ENCODE measurements around the gene SORCS2. TPM values are rescaled to one million over a fixed set of nuclear protein-coding genes. Genes with fewer than 3 reads are reported as not detected.
"Not testable (repeated sequence)": the region's sequence is repeated elsewhere in the genome, so short reads cannot be mapped to it uniquely, and the experiment has no call there.

The SORCS2 gene
- total RNA-seq, 1 donor from 2014 or later = 9.6 TPM

DNA sequence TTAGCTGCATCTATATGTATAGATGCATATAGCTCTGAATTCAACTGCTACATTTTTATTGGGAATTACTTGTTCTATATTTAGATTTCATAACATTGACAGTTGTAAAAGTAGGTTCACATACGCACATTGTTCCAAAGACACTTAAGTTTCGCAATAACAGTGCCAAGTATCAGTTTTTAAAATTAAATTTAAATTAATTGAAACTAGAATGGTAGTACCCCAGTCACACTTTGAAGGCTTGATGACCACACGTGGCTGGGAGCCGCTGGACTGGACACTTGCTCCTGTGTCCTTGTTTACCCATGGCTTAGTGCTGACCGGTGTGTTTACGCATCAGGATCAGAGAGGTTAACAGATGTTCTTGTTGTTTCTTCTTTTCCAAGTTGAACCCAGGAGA lies 383.1 kb downstream of the SORCS2 start:
- no peak for DNase-seq (ENCODE audit: low spot score)

DNA sequence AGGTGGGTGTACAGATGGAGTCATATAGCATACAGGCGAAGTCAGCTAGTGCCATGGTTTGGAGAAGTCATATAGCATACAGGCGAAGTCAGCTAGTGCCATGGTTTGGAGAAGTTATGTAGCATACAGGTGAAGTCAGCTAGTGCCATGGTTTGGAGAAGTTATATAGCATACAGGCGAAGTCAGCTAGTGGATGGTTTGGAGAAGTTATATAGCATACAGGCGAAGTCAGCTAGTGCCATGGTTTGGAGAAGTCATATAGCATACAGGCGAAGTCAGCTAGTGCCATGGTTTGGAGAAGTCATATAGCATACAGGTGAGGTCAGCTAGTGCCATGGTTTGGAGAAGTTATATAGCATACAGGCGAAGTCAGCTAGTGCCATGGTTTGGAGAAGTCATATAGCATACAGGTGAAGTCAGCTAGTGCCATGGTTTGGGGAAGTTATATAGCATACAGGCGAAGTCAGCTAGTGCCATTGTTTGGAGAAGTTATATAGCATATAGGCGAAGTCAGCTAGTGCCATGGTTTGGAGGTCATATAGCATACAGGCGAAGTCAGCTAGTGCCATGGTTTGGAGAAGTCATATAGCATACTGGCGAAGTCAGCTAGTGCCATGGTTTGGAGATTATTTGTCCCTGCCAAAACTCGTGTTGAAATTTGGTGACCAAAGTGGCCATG lies 385.2 kb downstream of the SORCS2 start:
- DNase-seq (ENCODE audit: low spot score) = not testable (repeated sequence)

DNA sequence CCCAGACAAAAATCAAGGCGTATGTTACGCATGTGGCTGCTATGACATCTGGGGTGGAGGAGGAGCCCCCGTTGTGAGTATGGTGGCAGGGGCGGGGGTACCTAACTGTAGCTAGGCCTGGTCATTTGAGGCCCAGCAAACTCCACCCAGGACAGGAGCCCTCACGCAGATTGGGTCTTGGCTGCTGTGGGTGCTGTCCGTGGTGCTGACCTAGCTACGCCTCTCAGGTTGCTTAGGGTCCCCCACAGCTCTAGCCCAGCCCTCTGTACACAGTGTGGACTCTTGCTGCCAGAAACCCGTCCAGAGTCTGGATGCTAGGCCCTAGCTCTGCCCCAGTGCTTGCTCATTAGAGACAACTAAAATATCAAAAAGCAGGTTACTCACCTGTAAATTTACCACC lies 389.1 kb downstream of the SORCS2 start:
- peak; percentile 43 for DNase-seq (ENCODE audit: low spot score)

DNA sequence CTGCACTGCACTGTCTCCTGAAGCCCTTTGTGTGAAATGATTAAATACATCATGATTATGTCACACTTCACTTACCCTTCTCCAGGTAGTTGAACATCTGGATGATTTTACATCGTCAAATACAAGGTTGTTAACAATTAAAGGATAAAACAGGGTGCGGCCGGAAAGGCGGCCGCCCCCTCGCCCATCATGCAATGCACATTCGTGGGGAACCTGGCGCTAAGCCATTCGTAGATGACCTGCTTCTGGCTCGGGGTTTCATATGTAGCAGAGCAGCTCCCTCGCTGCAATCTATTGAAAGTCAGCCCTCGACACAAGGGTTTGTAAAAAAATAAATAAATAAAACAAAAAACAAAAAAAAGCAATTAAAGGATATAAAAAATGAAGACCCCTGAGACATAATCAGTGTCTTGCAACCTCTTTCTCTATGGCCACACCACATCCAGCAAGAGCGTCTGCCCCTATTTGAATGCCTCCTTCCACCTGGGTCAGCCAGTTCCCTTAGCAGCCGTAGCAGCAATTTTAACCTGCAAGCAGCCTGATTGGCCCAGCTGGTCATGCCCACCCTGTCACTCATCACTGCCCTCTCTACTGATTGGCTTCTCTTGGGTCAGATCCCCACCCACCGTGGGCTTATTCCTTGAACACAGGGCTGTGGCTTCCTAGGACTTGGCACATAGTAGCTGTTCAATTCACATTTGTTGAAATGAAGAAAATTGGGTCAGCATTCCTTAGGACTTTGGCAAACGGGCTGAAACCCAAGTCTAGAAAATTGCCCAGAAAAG lies 390.2 kb downstream of the SORCS2 start:
- DNase-seq (ENCODE audit: low spot score) = no peak

DNA sequence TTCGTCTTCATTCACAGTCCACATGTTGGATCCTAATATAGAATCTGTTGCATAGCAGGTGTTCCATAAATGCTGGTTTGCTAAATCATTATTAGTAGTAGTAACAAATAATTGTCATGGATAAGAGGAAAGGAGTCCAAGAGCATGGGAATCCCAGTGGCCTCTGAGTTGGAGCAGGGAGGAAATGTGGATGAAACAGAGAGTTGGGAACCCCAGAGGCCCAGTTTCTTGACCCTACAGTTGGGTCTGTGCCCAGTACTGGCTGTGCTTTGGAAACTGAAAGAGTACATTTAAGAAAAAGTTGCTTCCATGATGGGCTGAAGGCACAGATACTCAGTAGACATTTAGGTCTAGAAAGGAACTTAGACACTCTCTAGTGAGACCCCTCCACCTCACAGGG lies 391.8 kb downstream of the SORCS2 start:
- no peak for DNase-seq (ENCODE audit: low spot score)

DNA sequence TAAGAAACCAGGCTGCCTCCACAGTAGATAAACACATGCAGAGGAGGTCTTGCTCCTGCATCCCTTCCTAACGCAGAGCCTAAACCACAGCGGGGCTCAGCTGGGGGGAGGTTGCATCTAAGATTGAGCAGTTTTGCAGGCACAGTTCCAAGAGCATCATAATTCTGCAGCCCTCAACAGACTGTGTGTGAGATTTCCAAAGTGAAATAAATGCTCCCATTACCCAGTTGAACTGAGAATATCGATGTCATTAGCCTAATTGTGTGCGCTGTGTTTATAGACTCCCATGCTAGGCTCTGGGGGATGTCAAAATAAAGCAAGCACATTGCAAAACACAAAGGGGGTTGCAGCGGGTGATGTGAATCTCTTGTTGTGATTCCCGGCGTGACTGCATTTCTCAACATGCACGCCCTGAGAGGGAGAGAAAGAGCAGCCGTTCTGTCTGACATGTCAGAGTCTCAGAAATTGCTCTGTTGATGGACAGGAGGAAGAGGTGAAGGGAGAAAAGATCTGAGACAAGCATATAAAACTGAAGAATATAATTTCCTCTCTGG lies 392.3 kb downstream of the SORCS2 start:
- DNase-seq (ENCODE audit: low spot score) = no peak

DNA sequence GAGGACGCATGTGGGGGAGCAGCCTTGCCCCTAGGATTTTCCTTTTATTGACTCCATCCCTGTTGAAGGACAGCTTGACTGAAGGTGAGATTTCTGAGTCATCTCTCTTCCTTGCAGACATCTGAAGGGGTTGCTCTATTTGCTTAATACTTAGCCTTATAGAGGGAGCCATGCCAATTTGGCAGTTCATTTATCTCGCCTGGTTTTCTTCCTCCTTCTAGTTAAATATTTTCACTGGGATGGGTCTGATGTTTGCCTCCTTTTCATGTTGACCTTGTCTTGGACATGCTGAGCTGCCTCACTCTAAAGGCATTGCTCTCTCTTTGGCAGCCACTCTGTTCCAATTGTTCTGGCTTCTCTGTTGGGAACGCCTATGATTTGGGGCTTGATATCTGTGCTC lies 393.4 kb downstream of the SORCS2 start:
- DNase-seq (ENCODE audit: low spot score) = peak; percentile 36

DNA sequence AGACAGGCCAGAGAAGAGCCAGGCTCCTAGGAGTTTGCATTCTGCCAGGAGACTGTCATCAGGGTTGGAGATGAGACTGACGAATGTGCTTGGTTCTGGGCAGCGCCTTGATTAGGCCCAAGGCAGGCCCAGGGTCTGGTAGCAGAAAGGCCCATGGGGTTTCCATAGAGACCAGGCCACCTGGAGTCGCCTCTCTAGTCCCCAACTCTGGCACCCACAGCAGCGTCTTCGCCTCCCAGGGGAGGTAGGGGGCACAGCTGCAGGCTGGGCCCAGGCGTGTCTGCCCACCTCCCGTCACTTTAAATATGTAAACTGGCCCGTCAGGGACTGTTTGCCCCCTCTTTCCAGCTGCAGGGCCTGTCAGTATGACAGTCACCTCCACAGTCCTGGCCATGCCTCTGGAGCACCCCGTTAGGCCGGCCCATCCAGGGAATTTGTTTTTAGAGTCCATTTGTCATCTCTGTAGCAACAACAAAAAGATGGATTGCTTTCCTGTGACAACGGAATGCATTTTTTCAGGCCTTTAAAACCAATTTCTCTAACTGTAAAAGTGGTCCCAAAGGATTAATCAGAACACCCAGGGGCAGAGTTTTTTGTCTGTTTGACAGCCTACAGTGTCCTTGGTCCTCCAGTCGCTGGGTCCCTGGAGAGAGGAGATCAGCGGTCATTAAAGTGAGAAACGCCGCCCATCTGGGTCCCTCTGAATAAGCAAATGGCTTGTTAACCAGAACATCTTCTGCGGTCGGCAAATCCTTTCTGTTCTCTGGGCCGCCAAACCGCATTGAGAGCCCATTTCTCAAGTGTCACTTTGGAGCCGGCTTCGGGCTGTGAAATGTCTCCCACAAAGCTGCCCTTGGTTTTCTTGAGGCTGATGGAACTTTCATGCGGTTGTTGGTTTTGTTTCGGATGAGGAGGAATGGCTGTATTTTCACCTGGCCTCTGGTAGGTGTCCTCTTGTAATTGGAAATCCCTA lies 395.4 kb downstream of the SORCS2 start:
- peak; percentile 10 for DNase-seq (ENCODE audit: low spot score)

DNA sequence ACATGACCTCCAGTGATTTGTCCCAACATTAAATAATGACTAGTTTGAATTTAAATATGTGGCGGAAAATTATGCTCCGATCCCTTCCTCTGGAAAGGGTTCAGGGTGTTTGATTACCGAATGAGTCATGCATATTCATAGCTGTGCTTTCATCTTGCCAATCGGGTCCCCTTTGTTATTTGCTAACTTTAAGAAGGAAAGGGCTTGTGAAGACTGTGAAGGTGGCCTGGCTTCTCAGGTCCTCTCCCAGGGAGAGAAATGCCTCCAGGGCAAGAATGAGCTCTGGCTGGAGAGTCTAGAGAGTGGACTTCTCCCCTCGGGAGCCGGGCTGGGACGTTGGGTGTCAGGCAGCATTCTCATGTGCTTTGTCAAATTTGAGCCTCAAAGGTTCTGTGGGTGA lies 397.9 kb downstream of the SORCS2 start:
- DNase-seq (ENCODE audit: low spot score) = no peak

DNA sequence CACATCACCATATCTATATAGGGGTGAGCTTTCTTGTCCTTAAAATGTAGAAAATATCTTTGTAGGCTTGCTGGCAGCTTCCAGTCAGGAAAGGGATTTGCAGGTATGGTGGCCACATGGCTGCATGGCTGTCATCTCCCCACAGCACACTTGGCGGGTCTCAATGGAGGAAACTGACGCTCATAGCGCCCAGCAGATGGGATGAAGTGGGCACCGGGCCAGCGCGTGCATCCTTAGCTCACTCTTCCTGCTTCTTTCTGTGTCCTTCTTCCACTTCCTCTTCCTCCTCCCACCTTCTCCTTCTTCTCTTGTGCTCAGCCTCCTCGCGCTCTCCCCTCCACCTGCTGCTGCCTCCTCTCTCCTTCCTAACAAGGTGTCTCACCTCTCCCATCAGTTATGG lies 398.6 kb downstream of the SORCS2 start:
- no peak for DNase-seq (ENCODE audit: low spot score)

DNA sequence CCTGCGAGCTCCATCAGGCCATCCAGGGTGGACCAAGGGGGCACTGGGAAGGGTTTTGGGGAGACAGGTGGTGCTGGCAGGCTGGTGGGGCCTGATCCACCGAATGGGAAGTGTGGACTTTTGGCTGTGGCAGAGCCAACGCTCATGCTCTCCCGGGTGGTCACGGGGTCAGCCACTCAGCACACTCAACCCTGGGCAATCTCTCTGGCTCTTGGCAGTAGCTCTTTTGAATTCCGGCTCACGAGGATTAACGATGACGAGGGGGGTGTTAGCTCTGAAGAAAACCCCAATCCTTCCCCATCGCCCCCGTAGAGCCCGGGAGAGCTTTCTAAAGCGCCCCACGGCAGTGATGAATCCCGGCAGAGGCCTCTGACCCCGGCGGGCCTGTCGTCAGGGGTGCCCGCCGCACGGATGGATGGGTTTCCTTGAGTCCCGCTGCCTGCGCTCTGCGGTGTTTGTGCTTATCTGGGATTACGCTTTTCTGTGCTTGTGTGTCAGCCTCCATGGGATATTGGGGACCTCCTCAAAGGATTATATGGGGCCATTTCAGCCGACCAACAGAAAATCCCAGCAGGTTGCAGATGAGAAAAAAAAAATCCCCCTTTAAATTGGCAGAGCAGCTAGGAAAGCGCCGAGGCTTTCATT lies 399.2 kb downstream of the SORCS2 start:
- no peak for DNase-seq (ENCODE audit: low spot score)

DNA sequence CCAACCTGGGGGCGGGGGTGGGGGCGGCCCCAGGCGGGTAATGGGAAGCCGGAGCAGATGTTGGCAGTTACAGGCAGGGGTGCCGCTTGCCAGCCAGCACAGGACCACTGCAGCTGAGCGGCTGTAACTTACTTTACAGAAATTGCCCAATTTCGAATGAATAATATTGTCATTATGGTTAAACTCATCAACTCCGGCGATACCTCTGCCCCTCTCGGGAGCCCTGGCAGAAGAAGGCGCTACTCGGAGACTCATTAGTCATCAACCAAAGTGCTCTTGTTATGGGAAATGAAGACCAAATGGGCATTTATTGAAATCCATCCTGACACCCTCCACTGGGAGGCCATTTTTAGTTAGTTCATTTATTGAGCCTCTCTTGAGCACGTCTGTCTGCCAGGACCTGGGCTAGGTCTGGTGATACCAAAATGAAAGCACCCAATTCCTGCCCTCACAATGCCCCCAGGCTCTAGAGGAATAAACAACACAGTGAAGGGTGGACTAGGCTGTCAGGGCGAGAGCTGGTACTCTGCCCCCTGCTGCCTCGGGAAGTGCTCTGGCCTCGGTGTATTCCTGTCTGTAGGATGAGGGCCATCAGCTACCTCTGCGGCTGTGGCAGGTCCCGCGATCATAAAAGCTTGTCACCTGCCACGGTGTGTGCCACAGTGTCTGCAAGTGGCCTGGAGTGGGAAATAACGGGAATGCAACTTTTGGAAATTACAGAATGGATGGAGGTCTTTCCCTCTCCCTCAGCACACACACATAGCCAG lies 401.5 kb downstream of the SORCS2 start:
- DNase-seq (ENCODE audit: low spot score) = no peak

DNA sequence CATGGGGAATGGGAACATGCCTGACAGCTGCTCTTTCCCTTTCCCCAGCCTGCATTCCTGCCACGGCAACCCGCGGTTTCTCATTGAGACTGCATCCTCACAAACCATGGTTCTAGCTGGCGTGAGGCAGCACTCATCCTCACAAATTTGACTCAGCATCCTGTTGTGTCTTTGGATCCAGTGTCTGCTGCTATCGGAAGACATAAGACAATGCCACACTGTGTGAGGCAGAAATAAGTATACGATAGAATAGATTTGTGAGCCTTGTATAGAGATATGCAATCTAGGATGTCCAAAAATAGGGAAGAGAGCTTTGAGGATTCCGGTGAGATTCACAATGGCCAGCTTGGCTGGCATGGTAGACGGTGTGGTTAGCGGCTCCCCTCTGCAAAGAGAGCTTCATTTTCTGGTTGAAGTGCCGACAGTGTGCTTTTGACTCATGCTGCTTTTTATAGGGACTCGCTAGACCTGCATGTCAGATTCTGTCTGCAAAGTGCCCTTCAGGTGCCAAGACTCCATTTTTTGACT lies 403.7 kb downstream of the SORCS2 start:
- DNase-seq (ENCODE audit: low spot score) = no peak

DNA sequence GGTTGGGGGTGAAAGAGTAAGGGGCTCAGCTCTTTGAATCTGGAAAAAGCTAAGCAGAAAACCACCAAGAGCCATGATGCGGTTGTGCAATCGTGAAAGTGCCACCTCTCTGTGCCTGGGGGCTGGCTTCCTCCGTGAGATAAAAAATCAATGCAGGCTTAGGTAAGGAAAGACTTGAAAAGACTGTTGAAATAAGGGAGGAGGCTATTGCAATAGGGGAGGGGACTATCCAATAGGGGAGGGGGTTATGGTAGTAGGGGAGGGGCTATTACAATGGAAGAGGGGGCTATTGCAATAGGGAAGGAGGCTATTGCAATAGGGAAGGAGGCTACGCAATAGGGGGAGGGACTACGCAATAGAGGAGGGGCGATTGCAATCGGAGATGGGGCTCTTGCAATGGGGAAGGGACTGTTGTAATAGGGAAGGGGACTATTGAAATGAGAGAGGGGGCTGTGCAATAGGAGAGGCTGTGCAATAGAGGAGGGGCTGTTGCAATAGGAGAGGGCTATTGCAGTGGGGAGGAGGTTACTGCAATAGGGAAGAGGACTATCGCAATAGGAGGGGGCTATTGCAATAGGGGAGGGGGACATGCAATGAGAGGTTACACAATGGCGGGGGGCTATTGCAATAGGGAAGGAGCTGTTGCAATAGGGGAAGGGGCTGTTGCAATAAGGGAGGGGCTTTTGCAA lies 404.7 kb downstream of the SORCS2 start:
- no peak for DNase-seq (ENCODE audit: low spot score)

DNA sequence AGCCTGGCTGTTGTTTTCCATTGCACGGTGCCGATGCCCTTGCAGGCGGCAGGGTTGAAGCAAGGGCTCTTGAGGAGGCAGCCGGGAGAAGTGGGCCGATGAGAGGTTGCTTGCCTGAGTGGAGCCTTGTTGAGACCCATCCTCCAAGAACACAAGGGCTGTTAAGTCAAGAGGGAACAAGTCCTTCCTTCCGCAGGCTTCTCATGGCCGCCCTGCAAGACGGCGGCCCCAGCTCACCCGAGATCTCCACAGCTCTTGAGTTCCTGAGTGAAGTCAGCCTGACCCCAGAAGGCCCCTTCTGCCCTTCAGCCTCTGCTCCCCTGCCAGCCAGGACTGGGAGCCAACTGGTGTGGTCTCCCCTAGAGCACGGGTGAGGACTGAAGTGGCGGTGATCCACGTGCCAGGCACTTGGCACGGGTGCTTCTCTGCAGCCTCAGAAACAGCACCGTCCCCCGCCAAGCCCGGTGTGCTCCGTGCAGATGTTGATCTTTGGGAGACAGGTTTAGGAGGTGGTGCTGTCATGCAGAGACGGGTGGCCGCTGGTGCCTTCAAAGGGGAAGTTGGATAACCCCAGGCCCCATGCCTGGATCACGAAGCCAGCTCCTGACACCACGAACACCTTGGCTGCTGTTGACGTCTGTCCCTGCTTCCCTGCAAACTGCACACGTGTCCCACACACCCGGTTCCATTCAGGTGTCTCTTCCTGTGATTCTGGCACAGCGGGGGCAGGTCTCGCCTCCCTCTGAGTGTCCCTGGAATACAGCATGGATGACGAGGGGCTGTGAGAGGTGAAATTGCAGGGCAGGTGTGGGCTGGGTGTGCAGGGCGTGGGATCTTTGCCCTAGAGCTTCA lies 406.8 kb downstream of the SORCS2 start:
- DNase-seq (ENCODE audit: low spot score) = no peak

DNA sequence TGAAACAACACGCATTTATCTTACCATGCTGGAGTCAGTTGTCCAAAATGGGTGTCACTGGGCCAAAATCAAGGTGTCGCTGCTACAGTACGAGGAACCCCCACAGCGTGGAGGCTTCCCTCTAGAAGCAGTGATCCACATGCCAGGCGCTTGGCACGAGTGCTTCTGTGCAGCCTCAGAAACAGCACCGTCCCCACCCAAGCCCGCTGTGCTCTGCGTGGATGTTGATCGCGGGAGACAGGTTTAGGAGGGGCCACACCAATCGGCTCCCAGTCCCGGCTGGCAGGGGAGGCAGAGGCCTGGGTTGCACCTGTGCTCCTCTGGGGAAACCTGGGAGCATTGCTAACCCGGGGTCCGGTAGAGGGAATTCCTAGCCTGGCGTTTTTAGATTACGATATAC lies 407.9 kb downstream of the SORCS2 start:
- DNase-seq (ENCODE audit: low spot score) = no peak

DNA sequence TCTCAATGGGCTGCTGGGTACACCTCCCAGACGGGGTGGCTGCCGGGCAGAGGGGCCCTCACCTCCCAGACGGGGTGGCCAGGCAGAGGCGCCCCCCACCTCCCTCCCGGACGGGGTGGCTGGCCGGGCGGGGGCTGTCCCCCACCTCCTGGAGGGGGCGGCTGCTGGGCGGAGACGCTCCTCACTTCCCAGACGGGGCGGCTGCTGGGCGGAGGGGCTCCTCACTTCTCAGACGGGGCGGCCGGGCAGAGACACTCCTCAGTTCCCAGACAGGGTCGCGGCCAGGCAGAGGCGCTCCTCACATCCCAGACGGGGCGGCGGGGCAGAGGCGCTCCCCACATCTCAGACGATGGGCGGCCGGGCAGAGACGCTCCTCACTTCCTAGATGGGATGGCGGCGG lies 409.8 kb downstream of the SORCS2 start:
- DNase-seq (ENCODE audit: low spot score) = not testable (repeated sequence)

DNA sequence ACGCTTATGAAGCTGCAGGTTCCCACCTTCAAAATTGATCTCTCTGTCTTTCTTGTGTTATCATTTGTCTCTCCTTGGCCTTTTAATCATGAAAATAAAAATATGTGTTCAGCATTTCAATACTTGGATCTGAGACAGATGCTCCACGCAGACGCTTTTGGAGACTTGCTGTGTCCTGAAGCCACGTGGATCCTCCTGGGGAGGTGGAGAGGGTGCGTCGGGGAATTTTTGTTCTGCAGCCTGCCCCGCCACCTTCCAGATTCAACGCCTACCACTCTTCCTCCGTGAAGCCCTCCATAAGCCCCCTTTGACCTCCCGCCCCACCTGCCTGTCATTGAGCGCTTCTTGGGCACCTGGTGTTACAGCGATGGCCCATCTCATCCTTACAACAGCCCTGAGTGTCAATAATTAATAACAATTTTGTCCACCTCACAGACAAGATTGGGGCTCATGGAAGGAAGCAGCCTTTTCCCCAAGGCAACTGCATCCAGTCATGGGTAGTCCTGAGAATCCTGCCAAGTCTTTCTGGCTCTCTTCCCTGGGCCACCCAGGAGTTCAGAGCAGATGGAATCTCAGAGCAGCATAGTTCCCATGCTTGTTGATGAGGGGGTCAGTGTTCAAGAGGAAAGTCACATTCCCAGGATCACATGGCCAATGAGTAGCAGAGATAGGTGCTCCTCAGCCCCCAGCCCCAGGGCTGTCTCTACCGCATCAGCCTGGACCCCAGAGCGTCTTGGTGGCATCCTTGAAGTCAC lies 415.0 kb downstream of the SORCS2 start:
- peak; percentile 12 for DNase-seq (ENCODE audit: low spot score)

Measured in umbilical cord (tissue), 2 donors.